IPS-NIHi11 (cell line): ENCODE results near the gene DFFA.
"Not testable (repeated sequence)": the region's sequence is repeated elsewhere in the genome, so short reads cannot be mapped to it uniquely, and the experiment has no call there.

Source experiments
- DNase-seq: peaks from one replicate; pipeline ENCODE4 v3.0.0; 2012; ENCODE audit warnings: mixed read lengths, low spot score

DFFA gene

GRCh38 chr1:10459184-10459583, 13.1 kb downstream of the DFFA start:
- no peak for DNase-seq

GRCh38 chr1:10457875-10458274, 14.5 kb downstream of the DFFA start:
- no peak for DNase-seq

- not testable (repeated sequence) for DNase-seq
Observed at GRCh38 chr1:10457462-10457861, 14.9 kb downstream of the DFFA start.

GRCh38 chr1:10456661-10457060, 15.7 kb downstream of the DFFA start:
- no peak for DNase-seq

GRCh38 chr1:10456048-10456447, 16.3 kb downstream of the DFFA start:
- DNase-seq, result peak; percentile 23

- DNase-seq, result peak; percentile 51
Observed at GRCh38 chr1:10451287-10451686, 21.0 kb downstream of the DFFA start.

GRCh38 chr1:10450836-10451235, 21.5 kb downstream of the DFFA start:
- no peak for DNase-seq

GRCh38 chr1:10450156-10450814, 22.0 kb downstream of the DFFA start:
- peak; percentile 26 for DNase-seq

- DNase-seq, result no peak
Observed at GRCh38 chr1:10449751-10450150, 22.6 kb downstream of the DFFA start, which contains the start of gene CORT. TSS of gene CORT (plus strand) at chr1:10450031. CDS start at chr1:10450224, 193 bp downstream.

- no peak for DNase-seq
Observed at GRCh38 chr1:10446790-10447422, 25.4 kb downstream of the DFFA start.

GRCh38 chr1:10444795-10445397, 27.4 kb downstream of the DFFA start:
- no peak for DNase-seq

GRCh38 chr1:10444248-10444647, 28.1 kb downstream of the DFFA start:
- DNase-seq, result no peak

- DNase-seq, result no peak
Observed at GRCh38 chr1:10440794-10441193, 31.5 kb downstream of the DFFA start.

- DNase-seq, result no peak
Observed at GRCh38 chr1:10440305-10440704, 32.0 kb downstream of the DFFA start.

GRCh38 chr1:10438677-10439163, 33.6 kb downstream of the DFFA start:
- no peak for DNase-seq

- no peak for DNase-seq
Observed at GRCh38 chr1:10437052-10437451, 35.3 kb downstream of the DFFA start.

- no peak for DNase-seq
Observed at GRCh38 chr1:10434590-10434989, 37.7 kb downstream of the DFFA start.

GRCh38 chr1:10433790-10434189, 38.5 kb downstream of the DFFA start:
- no peak for DNase-seq

- DNase-seq, result no peak
Observed at GRCh38 chr1:10432910-10433700, 39.2 kb downstream of the DFFA start.

GRCh38 chr1:10431070-10431730, 41.1 kb downstream of the DFFA start:
- no peak for DNase-seq

- peak; percentile 97 for DNase-seq
Observed at GRCh38 chr1:10430216-10431069, 41.9 kb downstream of the DFFA start, which contains the start of gene CENPS. TSS of gene CENPS (plus strand) at chr1:10430433. CDS start at chr1:10430518, 85 bp downstream.
